GM12891 (cell line): ENCODE data around the gene KY.

Experiments
- POLR2A ChIP-seq: IDR thresholded peaks from 2 replicates; pipeline ENCODE4 v1.6.1; 2011; ENCODE audit warnings: low read depth, low read length, control low read depth
- SPI1 ChIP-seq: IDR thresholded peaks from 2 replicates; pipeline ENCODE4 v1.6.1; 2011; ENCODE audit warnings: low read depth, low read length, control low read depth

DNA sequence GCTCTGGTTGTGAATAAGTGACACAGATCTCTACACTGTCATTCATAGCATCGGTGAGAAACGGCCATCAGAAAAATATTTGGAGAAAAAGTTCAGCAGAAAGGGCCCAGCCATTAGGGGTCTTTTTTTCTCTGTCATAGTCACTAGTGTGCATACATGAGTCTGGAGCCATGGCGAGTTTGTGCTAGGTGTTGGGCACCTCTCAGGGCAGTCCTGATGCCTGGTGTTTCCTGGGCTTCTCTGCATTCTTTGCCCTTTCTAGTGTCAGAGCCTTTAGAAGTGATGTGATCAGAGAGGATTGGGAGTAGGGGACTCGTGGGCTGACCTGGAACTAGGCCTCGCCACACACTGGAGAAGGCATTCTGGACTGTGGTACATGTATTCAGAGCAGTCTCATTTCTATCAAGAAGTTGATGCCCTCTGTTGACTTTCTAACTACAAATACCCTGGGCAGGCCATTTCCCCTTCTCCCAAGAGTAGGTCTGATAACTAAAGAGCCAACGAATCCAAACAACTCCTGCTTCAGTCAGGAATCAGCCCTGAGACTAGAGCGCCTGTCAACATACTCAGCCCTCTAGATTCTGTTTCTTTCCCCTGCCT lies 1.6 kb downstream of the KY start:
- TF ChIP-seq POLR2A (no peak), SPI1 (no peak)
